ENCODE measurements around the gene CD52. TPM values are rescaled to one million over a fixed set of nuclear protein-coding genes. Genes with fewer than 3 reads are reported as not detected.

The CD52 gene
- total RNA-seq, 1 experiment from 2014 or later, result 2.8 TPM

GRCh38 chr1:26360807-26361604 is 43.2 kb downstream of the CD52 start (continued):
- TF ChIP-seq PRDM15 (CRISPR knock-in tag; IDR thresholded peaks at IDR 0.05) (no peak), E2F4 (CRISPR knock-in tag; IDR thresholded peaks at IDR 0.05; ENCODE audit: borderline replicate concordance, low read depth) (no peak)

GRCh38 chr1:26361605-26362122 is 43.9 kb downstream of the CD52 start:
- ChIA-PET CTCF (interaction anchor here (0.8 to 3.6 kb wide), 3 partner anchors 8 to 77 kb away, joined by 3 to 30 read pairs (median 4); no protein-coding TSS in a partner anchor), POLR2A (no interaction called here)
- TF ChIP-seq NR2C2 (CRISPR knock-in tag; IDR thresholded peaks at IDR 0.05) (no peak), HMGXB4 (CRISPR knock-in tag; IDR thresholded peaks at IDR 0.05) (no peak), HMGA2 (CRISPR knock-in tag; IDR thresholded peaks at IDR 0.05) (no peak), SMAD4 (CRISPR knock-in tag; IDR thresholded peaks at IDR 0.05) (no peak), ATF2 (CRISPR knock-in tag; IDR thresholded peaks at IDR 0.05; ENCODE audit: borderline replicate concordance, low read depth) (no peak), PRRX2 (CRISPR knock-in tag; IDR thresholded peaks at IDR 0.05) (no peak), JAZF1 (CRISPR knock-in tag; IDR thresholded peaks at IDR 0.05) (no peak), SMAD3 (CRISPR knock-in tag; IDR thresholded peaks at IDR 0.05; ENCODE audit: borderline replicate concordance) (no peak), NFATC4 (CRISPR knock-in tag; IDR thresholded peaks at IDR 0.05) (no peak), MYBL2 (CRISPR knock-in tag; IDR thresholded peaks at IDR 0.05) (no peak), ZNF512 (CRISPR knock-in tag; IDR thresholded peaks at IDR 0.05; ENCODE audit: borderline replicate concordance) (no peak), CREB1 (CRISPR knock-in tag; IDR thresholded peaks at IDR 0.05) (no peak), ATF6 (CRISPR knock-in tag; IDR thresholded peaks at IDR 0.05) (no peak), ELF4 (CRISPR knock-in tag; IDR thresholded peaks at IDR 0.05; ENCODE audit: low read depth) (no peak)
- DNase-seq (ENCODE audit: low spot score), result no peak
- no peaks in the 10 kb centered on the region for H3K36me3 Mint-ChIP-seq
- H3K27me3 Mint-ChIP-seq (ENCODE audit: low read depth), result peaks cover 43% of the 10 kb centered on the region
- no peak overlapping the region for H3K27ac Mint-ChIP-seq
- peaks cover 39% of the 10 kb centered on the region for H3K4me1 Mint-ChIP-seq
- H3K9me3 Mint-ChIP-seq, result no peaks in the 10 kb centered on the region
- ATAC-seq, result no peak
- H3K4me3 Mint-ChIP-seq, result peak overlapping the region; percentile 14

All from WTC11 (cell line).